Thyroid gland (tissue), 4 donors: ENCODE results near the gene ZNF285.

Experiments
- CTCF ChIP-seq, 6 experiments: fragments of 200-600 bp in 3 of 6; fragments of 450-650 bp in 3 of 6; sonication (generic) in 3 of 6; IDR thresholded peaks; one replicate each; pipeline ENCODE4 v1.5.1; 2016 to 2019; ENCODE audit warnings: antibody characterized with exemption in 6 of 6, mild to moderate bottlenecking in 2 of 6, inconsistent platforms in 1 of 6, moderate library complexity in 1 of 6
- POLR2A ChIP-seq, 2 donors: fragments of 450-650 bp; IDR thresholded peaks; one replicate each; pipeline ENCODE4 v1.6.1; 2017; ENCODE audit warnings: antibody characterized with exemption in 2 of 2, mild to moderate bottlenecking in 2 of 2, moderate library complexity in 1 of 2

GRCh38 chr19:44367024-44367423 is 34.4 kb downstream of the ZNF285 start:
- TF ChIP-seq CTCF (IDR thresholded peaks at IDR 0.05) = no peak
- no peak for TF ChIP-seq POLR2A (IDR thresholded peaks at IDR 0.05)
